Fibroblast of the aortic adventitia (primary cell): ENCODE data around the gene CEP290. TPM values are rescaled to one million over a fixed set of nuclear protein-coding genes. Genes with fewer than 3 reads are reported as not detected.

Experiments used
- DNase-seq: peaks from one replicate; pipeline ENCODE4 v3.0.0-alpha.2; 2010; ENCODE audit warnings: low read depth
- H3K4me3 ChIP-seq: 2 replicates; pipeline ENCODE4 v1.5.1; 2011; ENCODE audit warnings: low read depth, mild to moderate bottlenecking, control low read depth, low read length, moderate library complexity
- small RNA-seq: library from RNA; depleted of rRNA; stranded (forward); fragments of <200 nt; gene quantifications from one replicate; pipeline ENCODE3, GENCODE V24; 2012
- total RNA-seq: library from RNA; depleted of rRNA; stranded (reverse); fragments of >200 nt; gene quantifications from 2 replicates; pipeline ENCODE4 v1.2.3, GENCODE V29; 2012; ENCODE audit warnings: low replicate concordance
- TF ChIP-seq, protein P1 (sequence below): IDR thresholded peaks from 2 replicates; pipeline ENCODE4 v1.5.1; 2011; ENCODE audit warnings: mild to moderate bottlenecking, low read length, control low read depth, inconsistent platforms; ENCODE audit not compliant: insufficient read depth

Gene CEP290
- total RNA-seq, 1 donor, result 20.2 TPM

DNA sequence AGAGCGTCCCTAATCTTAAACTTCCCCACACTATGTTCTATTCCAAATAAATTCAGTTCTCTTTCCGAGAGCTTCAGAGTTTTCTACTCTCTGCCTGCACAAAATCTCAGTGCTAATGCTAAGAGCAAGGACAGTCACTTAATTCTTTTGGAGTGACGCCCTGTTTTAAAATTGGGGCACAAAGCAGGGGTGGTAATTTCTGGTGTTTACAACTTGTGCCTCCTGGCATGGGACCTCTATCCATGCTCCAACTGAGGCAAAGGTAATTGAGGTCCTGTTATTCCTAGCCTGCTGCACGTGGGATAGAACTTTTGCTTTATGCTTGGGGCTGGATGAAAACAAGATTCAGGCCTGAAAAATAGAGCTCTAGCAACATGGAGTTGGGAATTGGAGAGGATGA, 135.5 kb downstream of the CEP290 start:
- no peak overlapping the region for H3K4me3 ChIP-seq
- DNase-seq, result no peak
- TF ChIP-seq, protein P1, sequence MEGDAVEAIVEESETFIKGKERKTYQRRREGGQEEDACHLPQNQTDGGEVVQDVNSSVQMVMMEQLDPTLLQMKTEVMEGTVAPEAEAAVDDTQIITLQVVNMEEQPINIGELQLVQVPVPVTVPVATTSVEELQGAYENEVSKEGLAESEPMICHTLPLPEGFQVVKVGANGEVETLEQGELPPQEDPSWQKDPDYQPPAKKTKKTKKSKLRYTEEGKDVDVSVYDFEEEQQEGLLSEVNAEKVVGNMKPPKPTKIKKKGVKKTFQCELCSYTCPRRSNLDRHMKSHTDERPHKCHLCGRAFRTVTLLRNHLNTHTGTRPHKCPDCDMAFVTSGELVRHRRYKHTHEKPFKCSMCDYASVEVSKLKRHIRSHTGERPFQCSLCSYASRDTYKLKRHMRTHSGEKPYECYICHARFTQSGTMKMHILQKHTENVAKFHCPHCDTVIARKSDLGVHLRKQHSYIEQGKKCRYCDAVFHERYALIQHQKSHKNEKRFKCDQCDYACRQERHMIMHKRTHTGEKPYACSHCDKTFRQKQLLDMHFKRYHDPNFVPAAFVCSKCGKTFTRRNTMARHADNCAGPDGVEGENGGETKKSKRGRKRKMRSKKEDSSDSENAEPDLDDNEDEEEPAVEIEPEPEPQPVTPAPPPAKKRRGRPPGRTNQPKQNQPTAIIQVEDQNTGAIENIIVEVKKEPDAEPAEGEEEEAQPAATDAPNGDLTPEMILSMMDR, result no peak

DNA sequence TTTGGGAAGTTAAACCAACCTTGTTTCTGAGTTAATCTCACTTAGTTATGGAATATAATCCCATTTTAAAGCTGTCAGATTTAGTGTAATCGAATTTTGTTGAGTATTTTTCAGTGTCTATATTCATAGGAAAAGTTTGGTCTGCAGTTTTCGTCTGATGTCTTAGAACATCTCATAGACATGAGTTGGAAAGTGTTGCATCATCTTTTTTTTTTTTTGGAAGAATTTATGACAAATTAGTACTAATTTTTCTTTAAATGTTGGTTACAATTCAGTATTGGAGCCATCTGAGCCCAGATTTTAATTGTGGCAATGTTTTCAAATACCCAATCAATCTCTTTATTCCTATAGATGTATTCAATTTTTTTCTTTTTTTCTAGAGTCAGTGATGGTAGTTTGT, 140.6 kb downstream of the CEP290 start:
- DNase-seq, result no peak
- TF ChIP-seq, protein P1, result no peak
- no peak overlapping the region for H3K4me3 ChIP-seq

Small RNA genes lying within 50 kb of the gene (small RNA-seq; reads per million reads assigned to genes)
- not detected for gene RNA5SP364

Other genes starting within 250 kb of the CEP290 start
- gene C12orf50, start 112.7 kb downstream of the CEP290 start, total RNA-seq, result not detected in 2 replicates
- 18.3 and 65.3 TPM in 2 replicates for gene TMTC3, start 219 bp upstream of the CEP290 start, total RNA-seq